IMR-90 (cell line): ENCODE data around the gene DAAM1.

ENCODE experiments used
- CEBPB ChIP-seq: IDR thresholded peaks from 2 replicates; pipeline ENCODE4 v1.6.1; 2012; ENCODE audit warnings: low read depth, low read length, improper control_type of control experiment
- CHD1 ChIP-seq: IDR thresholded peaks from 2 replicates; pipeline ENCODE4 v1.6.1; 2012; ENCODE audit warnings: low read depth, low read length, improper control_type of control experiment
- POLR2A ChIP-seq: IDR thresholded peaks from 2 replicates; pipeline ENCODE4 v1.6.1; 2012; ENCODE audit warnings: mild to moderate bottlenecking, low read depth, low read length
- RAD21 ChIP-seq: IDR thresholded peaks from 2 replicates; pipeline ENCODE4 v1.6.1; 2012; ENCODE audit warnings: low read length, improper control_type of control experiment
- RFX5 ChIP-seq: IDR thresholded peaks from 2 replicates; pipeline ENCODE4 v1.8.0; 2012; ENCODE audit warnings: low read depth, mild to moderate bottlenecking, low read length, moderate library complexity
- TF ChIP-seq, protein P1 (sequence below): conservative IDR thresholded peaks from 2 replicates; pipeline ENCODE4 v1.5.1; 2012; ENCODE audit warnings: mild to moderate bottlenecking, low read depth, low read length, improper control_type of control experiment

DNA sequence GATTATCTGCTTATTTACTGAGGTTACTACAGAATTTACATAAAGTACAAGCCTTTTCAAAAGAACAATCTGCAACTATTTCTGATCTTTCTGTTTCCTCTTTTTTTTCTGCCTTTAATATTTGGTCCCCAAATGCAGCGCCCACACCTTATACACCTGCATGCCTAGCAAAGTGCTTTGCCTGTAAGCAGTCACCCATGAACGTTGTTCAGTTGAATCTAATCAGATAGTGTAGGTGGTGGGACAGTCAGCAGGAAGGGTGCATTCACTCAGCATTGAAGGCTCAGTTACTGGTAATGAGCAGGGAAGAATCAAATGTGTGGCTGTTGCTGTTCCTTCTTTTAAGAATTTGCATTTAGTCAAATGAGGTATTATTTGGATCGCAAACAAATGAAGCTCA, 168.3 kb downstream of the DAAM1 start:
- TF ChIP-seq, protein P1, sequence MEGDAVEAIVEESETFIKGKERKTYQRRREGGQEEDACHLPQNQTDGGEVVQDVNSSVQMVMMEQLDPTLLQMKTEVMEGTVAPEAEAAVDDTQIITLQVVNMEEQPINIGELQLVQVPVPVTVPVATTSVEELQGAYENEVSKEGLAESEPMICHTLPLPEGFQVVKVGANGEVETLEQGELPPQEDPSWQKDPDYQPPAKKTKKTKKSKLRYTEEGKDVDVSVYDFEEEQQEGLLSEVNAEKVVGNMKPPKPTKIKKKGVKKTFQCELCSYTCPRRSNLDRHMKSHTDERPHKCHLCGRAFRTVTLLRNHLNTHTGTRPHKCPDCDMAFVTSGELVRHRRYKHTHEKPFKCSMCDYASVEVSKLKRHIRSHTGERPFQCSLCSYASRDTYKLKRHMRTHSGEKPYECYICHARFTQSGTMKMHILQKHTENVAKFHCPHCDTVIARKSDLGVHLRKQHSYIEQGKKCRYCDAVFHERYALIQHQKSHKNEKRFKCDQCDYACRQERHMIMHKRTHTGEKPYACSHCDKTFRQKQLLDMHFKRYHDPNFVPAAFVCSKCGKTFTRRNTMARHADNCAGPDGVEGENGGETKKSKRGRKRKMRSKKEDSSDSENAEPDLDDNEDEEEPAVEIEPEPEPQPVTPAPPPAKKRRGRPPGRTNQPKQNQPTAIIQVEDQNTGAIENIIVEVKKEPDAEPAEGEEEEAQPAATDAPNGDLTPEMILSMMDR, result no peak
- TF ChIP-seq CHD1 (no peak), POLR2A (no peak), CEBPB (no peak), RFX5 (no peak), RAD21 (no peak)
